Uterus (tissue), 4 donors: ENCODE results near the gene NUTM2E. TPM values are rescaled to one million over a fixed set of nuclear protein-coding genes. Genes with fewer than 3 reads are reported as not detected.
"Not testable (repeated sequence)": the region's sequence is repeated elsewhere in the genome, so short reads cannot be mapped to it uniquely, and the experiment has no call there.

Experiments
- DNase-seq, 2 donors: peaks; one replicate each; pipeline ENCODE4 v3.0.0-alpha.2; 2019 to 2020
- H3K27ac ChIP-seq, 2 donors: fragments of 200-600 bp; sonication (generic); 1 replicate in 1 of 2; 2 replicates in 1 of 2; pipeline ENCODE4 v1.5.1; 2016 to 2018
- H3K27me3 ChIP-seq, 2 donors: fragments of 200-600 bp; sonication (generic); one replicate each; pipeline ENCODE4 v1.5.1; 2018 to 2019; ENCODE audit warnings: control low read depth in 1 of 2
- H3K36me3 ChIP-seq, 2 donors: fragments of 200-600 bp; sonication (generic); one replicate each; pipeline ENCODE4 v1.5.1; 2019; ENCODE audit warnings: control low read depth in 1 of 2
- H3K4me1 ChIP-seq, 2 donors: fragments of 200-600 bp; sonication (generic); one replicate each; pipeline ENCODE4 v1.5.1; 2018 to 2019; ENCODE audit warnings: control low read depth in 1 of 2
- H3K4me3 ChIP-seq, 2 donors: fragments of 200-600 bp; sonication (generic); 1 replicate in 1 of 2; 2 replicates in 1 of 2; pipeline ENCODE4 v1.5.1; 2018 to 2019; ENCODE audit warnings: mild to moderate bottlenecking in 1 of 2
- H3K9me3 ChIP-seq, 2 donors: fragments of 200-600 bp; sonication (generic); one replicate each; pipeline ENCODE4 v1.5.1; 2019; ENCODE audit warnings: control low read depth in 1 of 2
- intact Hi-C: fragments of 100-400 bp; cut with DNase I; formaldehyde crosslinking; loops from one replicate; pipeline ENCODE4 v1.15.1; 2023; ENCODE audit warnings: low total_unique reads
- total RNA-seq, 4 donors: library from RNA; depleted of rRNA in 3 of 4; stranded (reverse); fragments of >200 nt in 3 of 4; gene quantifications; one replicate each; pipeline versions ENCODE4 v1.1.0 to v1.2.4, GENCODE V29; 2014 to 2023
- donor health status: DM: yes; HTN: yes; CAD: no.

NUTM2E gene
- total RNA-seq, 4 donors from 2014 or later = 0.48 TPM; not detected in 3

DNA sequence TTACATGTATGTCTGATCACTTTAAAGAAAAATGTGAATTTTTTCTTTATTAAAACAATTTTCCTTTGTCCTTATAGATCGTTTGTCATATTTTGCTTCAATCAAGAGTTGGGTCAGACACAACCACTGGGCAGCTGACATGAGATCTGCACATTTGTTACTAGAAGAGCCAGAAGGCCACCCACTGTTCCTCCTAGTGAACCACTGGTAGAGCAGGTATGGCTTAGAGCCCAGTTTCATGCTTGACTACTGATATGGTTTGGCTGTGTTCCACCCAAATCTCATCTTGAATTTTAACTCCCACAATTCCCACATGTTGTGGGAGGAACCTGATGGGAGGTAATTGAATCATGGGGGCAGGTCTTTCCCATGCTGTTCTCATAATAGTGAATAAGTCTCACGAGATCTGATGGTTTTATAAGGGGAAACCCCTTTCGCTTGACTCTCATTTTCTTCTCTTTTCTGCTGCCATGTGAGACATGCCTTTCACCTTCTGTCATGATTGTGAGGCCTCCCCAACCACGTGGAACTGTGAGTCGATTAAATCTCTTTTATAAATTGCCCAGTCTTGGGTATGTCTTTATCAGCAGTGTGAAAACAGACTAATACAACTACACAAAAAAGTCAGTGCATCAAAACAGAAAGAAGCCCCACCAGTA is 43.0 kb downstream of the NUTM2E start:
- H3K36me3 ChIP-seq, H3K4me3 ChIP-seq, H3K27ac ChIP-seq, H3K27me3 ChIP-seq, DNase-seq, H3K9me3 ChIP-seq, intact Hi-C loops, H3K4me1 ChIP-seq: not testable (repeated sequence)

DNA sequence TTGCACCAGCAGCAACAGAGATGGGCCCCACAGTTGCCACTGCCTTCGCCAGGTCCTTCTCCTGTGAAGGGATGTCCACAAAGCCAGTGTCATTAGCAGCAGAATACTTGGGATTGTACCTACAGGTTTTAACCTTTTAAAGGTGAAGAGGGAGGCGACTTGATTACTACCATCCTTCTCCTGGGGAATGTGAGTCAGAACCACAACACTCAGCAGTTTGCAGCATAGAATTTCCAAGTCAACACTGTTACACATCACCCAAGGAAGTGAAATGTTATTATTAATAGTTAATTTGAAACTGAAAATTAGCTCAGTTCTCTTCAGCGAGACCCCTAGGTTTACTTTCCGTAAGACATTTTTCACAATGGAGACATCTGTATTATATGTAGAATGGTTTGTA is 45.2 kb downstream of the NUTM2E start:
- H3K9me3 ChIP-seq, intact Hi-C loops, H3K4me1 ChIP-seq, H3K27me3 ChIP-seq, DNase-seq, H3K4me3 ChIP-seq, H3K36me3 ChIP-seq, H3K27ac ChIP-seq: not testable (repeated sequence)

Other genes starting within 250 kb of the NUTM2E start
- under 1 TPM in 1 of 4 donors, not detected in 3; 0.95 TPM for gene SFTPA1, start 215.8 kb upstream of the NUTM2E start, total RNA-seq
- gene NUTM2B, start 123.5 kb upstream of the NUTM2E start, total RNA-seq = 1 to 10 TPM in 1 of 4 donors, under 1 TPM in 1, not detected in 2; 0.41 to 1.3 TPM
- gene SFTPD, start 122.4 kb downstream of the NUTM2E start, total RNA-seq = under 1 TPM in 2 of 4 donors, not detected in 2; 0.58 to 0.97 TPM